Renal cortical epithelial cell (primary cell): ENCODE measurements around the gene SNX25. TPM values are rescaled to one million over a fixed set of nuclear protein-coding genes. Genes with fewer than 3 reads are reported as not detected.

Source experiments
- DNase-seq: peaks from one replicate; pipeline ENCODE4 v3.0.0-alpha.2; 2011; ENCODE audit warnings: low read depth
- total RNA-seq: library from RNA; depleted of rRNA; stranded (reverse); fragments of >200 nt; gene quantifications from 2 replicates; pipeline ENCODE4 v1.2.3, GENCODE V29; 2014

The SNX25 gene
- total RNA-seq, 1 donor from 2014 or later: 40.3 TPM

GRCh38 chr4:185378264-185378663 is 168.9 kb downstream of the SNX25 start:
- DNase-seq: no peak

GRCh38 chr4:185379326-185380295 is 170.2 kb downstream of the SNX25 start:
- no peak for DNase-seq

- no peak for DNase-seq
Measured at GRCh38 chr4:185380320-185380719, 170.9 kb downstream of the SNX25 start.

- peak; percentile 43 for DNase-seq
Measured at GRCh38 chr4:185381288-185382196, 172.1 kb downstream of the SNX25 start.

GRCh38 chr4:185382754-185383153 is 173.4 kb downstream of the SNX25 start:
- DNase-seq: no peak

- DNase-seq: no peak
Measured at GRCh38 chr4:185383451-185383850, 174.1 kb downstream of the SNX25 start.

- no peak for DNase-seq
Measured at GRCh38 chr4:185384061-185384460, 174.7 kb downstream of the SNX25 start.

- no peak for DNase-seq
Measured at GRCh38 chr4:185384930-185385331, 175.5 kb downstream of the SNX25 start.

- no peak for DNase-seq
Measured at GRCh38 chr4:185387957-185388356, 178.6 kb downstream of the SNX25 start.

GRCh38 chr4:185390941-185391340 is 181.5 kb downstream of the SNX25 start:
- DNase-seq: no peak

- no peak for DNase-seq
Measured at GRCh38 chr4:185392156-185392555, 182.8 kb downstream of the SNX25 start.

- no peak for DNase-seq
Measured at GRCh38 chr4:185394568-185395237, 185.3 kb downstream of the SNX25 start.

GRCh38 chr4:185395238-185395955 is 186.0 kb downstream of the SNX25 start, which contains the start of gene LRP2BP:
TSS of gene LRP2BP (minus strand) at chr4:185395924. CDS start at chr4:185378186, 17,738 bp downstream.
- DNase-seq: peak; percentile 80

GRCh38 chr4:185395956-185396723 is 186.7 kb downstream of the SNX25 start:
- DNase-seq: peak; percentile 91

GRCh38 chr4:185396724-185397385 is 187.5 kb downstream of the SNX25 start, which contains the start of gene ANKRD37:
TSS of gene ANKRD37 (plus strand) at chr4:185396841. CDS start at chr4:185396924, 83 bp downstream.
- DNase-seq: peak; percentile 86

- no peak for DNase-seq
Measured at GRCh38 chr4:185398618-185399017, 189.2 kb downstream of the SNX25 start.

- peak; percentile 27 for DNase-seq
Measured at GRCh38 chr4:185399466-185399865, 190.1 kb downstream of the SNX25 start.

- no peak for DNase-seq
Measured at GRCh38 chr4:185404031-185404430, 194.6 kb downstream of the SNX25 start.

GRCh38 chr4:185405296-185405999 is 196.1 kb downstream of the SNX25 start:
- no peak for DNase-seq
